GM10847 (cell line): ENCODE data around the gene SLC1A7.

Experiments
- POLR2A ChIP-seq: IDR thresholded peaks from 2 replicates; pipeline ENCODE4 v1.6.1; 2011; ENCODE audit not compliant: insufficient read length; ENCODE audit errors: extremely low read depth

Gene SLC1A7

GRCh38 chr1:53127546-53127945 is 14.9 kb downstream of the SLC1A7 start:
- TF ChIP-seq POLR2A = no peak

- no peak for TF ChIP-seq POLR2A
Measured at GRCh38 chr1:53126495-53126894, 15.9 kb downstream of the SLC1A7 start.

GRCh38 chr1:53125623-53126360 is 16.6 kb downstream of the SLC1A7 start:
- no peak for TF ChIP-seq POLR2A

DNA sequence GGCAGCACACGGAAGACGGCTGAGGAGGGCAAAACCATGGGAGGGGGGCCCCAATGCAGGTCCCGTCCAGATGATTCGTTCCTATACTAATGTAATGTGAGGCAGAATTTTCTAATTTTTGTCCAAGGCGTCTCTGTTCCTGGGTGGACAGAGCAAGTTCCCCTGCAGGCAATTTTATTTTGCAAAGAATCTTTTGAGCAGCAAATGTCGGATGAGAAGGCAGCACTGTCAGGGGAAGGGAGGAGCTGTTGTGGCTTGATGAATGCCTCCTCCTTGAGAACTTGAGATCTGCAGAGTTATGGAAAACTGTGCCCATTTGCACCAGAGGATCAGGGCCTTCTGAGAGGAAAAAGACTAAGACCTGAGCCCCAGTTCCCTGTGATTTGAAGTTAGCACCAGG is 17.3 kb downstream of the SLC1A7 start:
- no peak for TF ChIP-seq POLR2A

DNA sequence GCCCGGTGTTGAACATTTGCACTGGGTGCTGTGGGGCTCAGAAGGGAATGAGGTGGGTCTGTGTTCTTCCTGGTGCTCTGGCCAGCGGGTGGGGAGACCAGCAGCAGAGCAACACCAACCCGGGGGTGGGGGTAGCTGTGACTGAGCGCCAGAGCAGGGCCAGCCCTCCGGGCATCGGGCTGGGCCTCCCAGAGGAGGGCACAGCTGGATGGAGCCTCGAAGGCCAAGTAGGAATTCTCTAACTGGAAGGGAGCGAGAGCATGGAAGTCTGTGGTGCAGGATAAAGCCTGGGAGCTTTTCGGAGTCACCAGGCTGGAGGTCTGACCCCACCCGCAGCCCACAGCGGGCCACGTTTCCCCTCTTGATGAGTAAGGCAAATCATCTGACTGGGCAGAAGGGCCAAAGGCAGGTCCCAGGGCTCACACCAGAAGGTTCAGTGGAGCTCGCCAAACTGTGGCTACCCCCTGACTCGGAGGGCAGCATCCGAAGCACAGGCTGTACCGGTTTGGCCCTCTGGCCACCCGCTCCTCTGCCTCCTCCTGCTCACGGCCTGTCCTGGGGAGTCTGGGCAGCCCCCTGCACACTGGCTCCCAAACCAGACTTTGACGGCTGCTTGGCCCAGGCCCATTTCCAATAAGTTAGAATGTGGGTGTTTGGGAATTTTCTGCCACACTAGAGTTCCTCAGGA is 18.8 kb downstream of the SLC1A7 start:
- no peak for TF ChIP-seq POLR2A

DNA sequence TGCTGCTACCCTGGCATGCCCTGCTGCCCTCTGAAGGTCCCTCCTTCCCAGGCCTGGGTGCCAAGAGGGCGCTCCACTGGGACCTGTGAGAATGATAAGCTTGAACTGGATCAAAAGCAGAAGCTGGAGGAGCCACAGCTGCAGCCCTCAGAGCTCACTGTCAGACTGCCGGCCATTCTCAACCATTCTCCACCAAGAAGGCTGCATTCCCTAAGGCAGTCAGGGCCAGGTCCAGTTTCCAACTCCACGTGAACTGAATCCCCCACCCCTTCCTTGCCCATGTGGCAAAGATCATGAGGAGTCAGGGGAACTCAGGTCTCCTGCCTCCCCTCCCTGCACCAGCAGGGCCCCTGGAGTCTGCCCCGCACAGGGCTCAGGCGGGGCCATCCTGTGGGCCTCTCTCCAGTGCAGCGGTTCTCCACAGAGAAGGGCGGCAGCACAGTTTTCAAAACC is 19.5 kb downstream of the SLC1A7 start:
- TF ChIP-seq POLR2A = no peak

DNA sequence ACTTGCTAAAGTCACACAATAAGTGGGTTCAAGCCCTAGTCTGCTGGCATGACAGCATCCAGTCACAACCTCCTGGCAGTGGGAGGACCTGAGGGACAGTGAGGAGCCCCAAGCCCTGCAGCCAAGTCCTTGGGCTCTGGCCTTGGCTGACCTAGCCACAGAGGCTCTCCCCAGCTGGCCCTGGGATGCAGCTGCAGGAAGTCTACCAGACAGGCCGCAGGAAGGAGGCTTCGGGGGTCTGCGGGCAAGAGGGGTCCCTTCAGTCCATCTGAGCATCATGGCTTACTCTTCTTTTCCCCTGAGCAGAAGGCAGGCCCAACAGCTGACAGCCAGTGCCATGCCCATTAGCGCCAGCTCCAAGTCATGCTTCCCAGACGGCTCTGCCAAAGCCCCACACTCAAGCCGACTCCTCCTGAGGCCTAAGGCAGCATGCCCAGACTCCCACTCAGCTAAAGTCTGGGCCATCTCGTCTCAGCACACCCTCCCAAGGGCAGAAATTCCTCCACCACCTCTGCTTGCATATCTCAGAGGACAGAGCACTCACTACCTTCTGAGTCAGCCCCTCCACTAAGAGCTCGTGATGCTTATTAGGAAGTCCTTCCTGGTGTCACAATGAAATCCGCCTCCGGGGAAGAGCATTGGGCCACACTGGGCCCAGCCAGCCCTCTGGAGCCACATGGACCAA is 20.1 kb downstream of the SLC1A7 start:
- no peak for TF ChIP-seq POLR2A

DNA sequence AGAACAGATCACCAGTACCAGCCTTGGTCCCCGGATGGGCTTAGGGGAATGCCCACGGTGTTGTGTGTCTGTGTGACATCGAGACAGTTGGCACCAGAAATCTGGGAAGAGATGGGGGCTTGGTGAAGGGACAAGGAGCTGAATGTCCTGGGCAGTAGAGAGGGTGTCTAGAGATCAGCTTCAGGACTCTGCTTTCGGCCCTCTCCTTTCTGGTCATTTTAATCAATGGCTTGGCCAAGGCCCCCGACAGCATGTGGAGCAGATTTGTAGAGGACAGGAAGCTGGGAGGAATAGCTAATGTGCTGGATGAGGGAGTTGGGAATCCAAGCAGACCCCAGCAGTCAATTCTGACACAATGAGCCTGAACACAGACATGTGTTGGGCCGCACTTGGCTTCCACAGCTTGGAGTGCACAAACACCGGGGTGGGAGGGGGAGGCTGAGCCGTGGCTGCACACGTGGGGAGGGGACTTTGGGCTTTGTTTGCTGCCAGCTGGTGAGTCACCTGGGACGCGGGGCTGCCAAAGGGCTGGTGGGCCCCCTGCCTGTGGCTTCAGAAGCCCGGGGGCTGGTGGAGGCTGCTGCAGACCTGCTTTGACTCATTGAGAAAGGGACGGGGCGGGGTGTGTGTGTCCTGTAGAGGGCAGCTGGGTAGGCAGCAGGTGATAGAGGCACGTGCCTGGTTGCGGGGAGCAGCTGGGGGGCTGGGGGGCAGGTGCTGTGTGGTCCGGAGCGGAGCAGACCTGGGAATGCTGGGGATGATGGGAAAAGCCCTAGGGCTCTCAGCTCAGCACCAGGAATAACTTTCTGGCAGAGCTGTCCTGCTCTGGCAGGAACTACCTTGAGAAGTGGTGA is 20.9 kb downstream of the SLC1A7 start:
- no peak for TF ChIP-seq POLR2A

DNA sequence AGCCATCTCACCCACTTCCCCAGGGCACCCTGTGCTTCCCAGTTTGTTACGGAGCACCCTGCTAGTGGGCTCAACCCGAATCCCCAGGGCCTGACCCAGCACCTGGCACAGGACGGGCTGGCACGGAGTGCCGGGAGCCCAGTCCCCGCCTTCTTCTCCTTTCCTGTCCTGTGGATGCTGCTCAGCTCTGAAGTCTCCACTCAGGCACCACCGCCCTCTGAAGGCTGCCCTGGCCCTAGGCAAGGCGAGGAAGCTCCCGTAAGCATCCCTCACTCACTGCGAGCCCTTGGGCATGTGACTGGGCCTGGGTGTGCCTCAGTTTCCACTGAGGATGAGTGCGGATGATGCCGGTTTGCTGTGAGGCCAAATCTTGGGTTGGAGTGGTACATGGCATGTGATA is 21.8 kb downstream of the SLC1A7 start:
- TF ChIP-seq POLR2A = no peak

DNA sequence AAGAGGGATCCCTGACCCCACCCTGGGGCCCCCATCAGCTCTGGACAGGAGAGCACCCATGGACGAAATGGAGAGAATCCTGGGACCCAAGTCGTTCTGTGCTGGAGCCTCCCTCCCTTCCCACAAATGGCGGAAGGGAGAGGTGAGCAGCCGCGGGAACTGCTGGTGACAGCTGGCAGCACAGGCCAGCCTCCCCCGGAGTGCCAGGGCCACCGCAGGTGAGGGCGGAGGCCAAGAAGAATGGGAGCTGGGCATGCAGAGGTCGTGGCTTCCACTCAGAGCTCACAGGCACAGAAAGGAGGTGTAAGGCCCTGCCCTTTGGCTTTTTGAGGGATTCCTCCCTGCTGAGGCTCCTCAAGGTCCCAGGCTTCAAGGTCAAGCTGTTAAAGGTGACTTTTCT is 24.6 kb downstream of the SLC1A7 start:
- TF ChIP-seq POLR2A = no peak

DNA sequence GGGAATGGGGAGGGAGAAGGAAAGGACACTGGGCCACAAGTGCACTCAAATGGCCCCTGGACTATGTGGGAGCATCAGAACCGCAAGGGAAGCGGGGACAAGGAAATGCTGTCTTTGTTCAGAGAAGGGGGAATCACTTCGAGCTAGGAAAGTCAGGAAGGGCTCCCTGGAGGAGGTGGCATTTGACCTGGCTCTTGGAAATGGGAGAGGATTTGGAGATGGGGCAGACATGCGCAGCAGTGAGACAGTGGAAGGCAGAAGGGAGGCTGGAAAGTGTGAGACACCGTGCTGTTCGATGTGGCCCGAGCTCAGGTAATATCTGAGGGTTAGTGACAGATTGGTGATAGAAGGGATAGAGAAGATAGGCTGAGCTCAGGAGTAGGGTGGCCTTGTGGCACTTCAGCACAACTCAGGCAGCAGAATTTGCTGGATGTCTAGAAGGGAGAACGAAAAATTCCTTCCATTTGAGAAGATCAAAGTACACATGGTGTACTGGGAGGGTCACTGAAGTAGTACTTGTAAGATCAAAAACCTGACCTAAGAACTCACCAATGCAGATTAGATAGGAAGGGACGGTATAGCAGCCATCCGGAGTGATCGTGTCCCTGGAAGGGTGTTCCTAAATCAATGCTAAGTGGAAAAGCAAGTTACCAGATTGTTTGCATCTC is 25.4 kb downstream of the SLC1A7 start:
- TF ChIP-seq POLR2A = no peak

DNA sequence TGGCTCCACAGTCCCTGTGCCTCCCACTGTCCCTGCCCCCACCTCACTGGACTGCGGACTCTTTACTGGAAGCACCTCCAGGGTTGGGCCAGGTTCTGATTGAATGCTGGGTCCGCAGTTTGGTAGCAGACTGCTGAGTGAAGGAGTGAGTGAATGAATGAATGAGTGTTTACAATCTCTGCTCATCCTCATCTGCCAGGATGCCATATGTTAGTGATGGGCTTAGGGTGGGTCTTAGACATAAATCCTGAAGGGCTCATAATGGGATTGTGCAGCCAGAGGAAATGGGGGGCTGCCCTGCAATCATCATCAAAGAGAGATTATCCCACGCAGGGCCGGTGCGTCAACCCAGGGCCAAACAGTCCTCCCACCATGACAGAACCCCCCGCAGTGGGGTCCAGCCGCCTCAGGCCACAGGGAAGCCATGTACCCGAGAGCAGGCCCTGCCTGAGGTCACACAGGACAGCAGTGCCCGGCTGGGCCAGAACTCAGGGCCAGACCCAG is 26.1 kb downstream of the SLC1A7 start:
- TF ChIP-seq POLR2A = no peak

GRCh38 chr1:53115403-53116306 is 26.8 kb downstream of the SLC1A7 start:
- no peak for TF ChIP-seq POLR2A
